Right lobe of liver (tissue), 6 donors: ENCODE data around the gene HTR3B. TPM values are rescaled to one million over a fixed set of nuclear protein-coding genes. Genes with fewer than 3 reads are reported as not detected.

ENCODE experiments used
- ATAC-seq, 4 donors: fragments of 200-7000 bp; cut with Tn5 transposase; one replicate each; pipeline ENCODE4 v1.9.1; 2020; ENCODE audit warnings: mild to moderate bottlenecking in 4 of 4, moderate library complexity in 4 of 4
- DNase-seq, 3 donors: peaks; one replicate each; pipeline ENCODE4 v3.0.0-alpha.2; 2020
- H3K27ac ChIP-seq, 3 donors: fragments of 200-600 bp; one replicate each; pipeline ENCODE4 v1.8.0; 2022
- H3K27me3 ChIP-seq, 2 donors: fragments of 200-600 bp; one replicate each; pipeline ENCODE4 v1.8.0; 2022
- H3K36me3 ChIP-seq, 4 donors: fragments of 200-600 bp; sonication (generic) in 1 of 4; one replicate each; pipeline versions ENCODE4 v1.5.1 to v1.8.0; 2017 to 2022; ENCODE audit warnings: control low read depth in 1 of 4
- H3K4me1 ChIP-seq, 4 donors: fragments of 200-600 bp; sonication (generic) in 1 of 4; one replicate each; pipeline versions ENCODE4 v1.5.1 to v1.8.0; 2017 to 2022; ENCODE audit warnings: control low read depth in 1 of 4
- H3K4me3 ChIP-seq, 3 donors: fragments of 200-600 bp; one replicate each; pipeline ENCODE4 v1.8.0; 2022
- H3K9me3 ChIP-seq, 4 donors: fragments of 200-600 bp; sonication (generic) in 1 of 4; one replicate each; pipeline versions ENCODE4 v1.5.1 to v1.8.0; 2017 to 2022; ENCODE audit warnings: control low read depth in 1 of 4
- POLR2A ChIP-seq: fragments of 450-650 bp; IDR thresholded peaks from one replicate; pipeline ENCODE4 v1.6.1; 2017; ENCODE audit warnings: antibody characterized with exemption, mild to moderate bottlenecking
- WGBS: methylation state at CpG from one replicate; pipeline ENCODE4 v1.1.6; 2018; ENCODE audit warnings: low coverage, low lambda C conversion rate; ENCODE audit not compliant: insufficient coverage; ENCODE audit errors: missing lambda C conversion rate; 5-methylcytosine and 5-hydroxymethylcytosine counted together
- intact Hi-C, 2 donors: fragments of 100-400 bp; cut with DNase I; formaldehyde crosslinking; loops; one replicate each; pipeline versions ENCODE4 v1.11.2 to v1.14.1; 2022
- total RNA-seq, 6 experiments: library from RNA; depleted of rRNA in 2 of 6; stranded (reverse); fragments of >200 nt in 2 of 6; fragmentation: NEBNext Ultra II Directional in 3 of 6; extraction: Animal tissue kit (Norgen Biotek cat#: 25700) in 3 of 6; gene quantifications; one replicate each; pipeline versions ENCODE4 v1.1.0 to v1.2.4, GENCODE V29; 2016 to 2023
- TF ChIP-seq, protein P1 (sequence below), 4 donors: fragments of 200-600 bp in 3 of 4; fragments of 450-650 bp in 1 of 4; IDR thresholded peaks; one replicate each; pipeline versions ENCODE4 v1.5.1 to v1.8.0; 2016 to 2022; ENCODE audit warnings: antibody characterized with exemption in 4 of 4, mild to moderate bottlenecking in 2 of 4
- donor health status: DM: no; HTN: yes; CAD: no.
- donor health status: DM: no; HTN: no; CAD: no.
- donor health status: DM: no; HTN: no; CAD: no.
- donor health status: DM: no; HTN: yes; CAD: no.
- donor health status: DM: no; HTN: yes; CAD: no.

HTR3B gene
- total RNA-seq, 6 experiments from 2014 or later = not detected

DNA sequence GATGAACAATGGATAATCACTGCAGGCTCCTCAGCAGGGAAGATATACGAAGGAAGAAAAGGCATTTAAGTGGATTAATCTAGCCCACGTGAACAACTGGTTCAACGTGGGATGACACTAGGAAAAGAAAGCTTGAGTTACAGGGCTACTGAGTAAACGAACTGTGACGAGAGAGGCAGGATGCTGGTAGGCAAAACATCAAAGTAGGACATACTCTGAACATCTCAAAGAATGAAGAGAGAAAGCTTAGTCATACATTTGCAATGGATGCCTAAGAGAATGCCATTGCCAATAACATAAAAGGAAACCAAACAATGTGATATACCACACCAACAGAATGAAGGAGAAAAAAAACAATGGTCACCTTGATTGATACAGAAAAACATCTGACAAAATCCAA lies 42.2 kb upstream of the HTR3B start:
- intact Hi-C loops = no loop called here
- ATAC-seq = no peak

DNA sequence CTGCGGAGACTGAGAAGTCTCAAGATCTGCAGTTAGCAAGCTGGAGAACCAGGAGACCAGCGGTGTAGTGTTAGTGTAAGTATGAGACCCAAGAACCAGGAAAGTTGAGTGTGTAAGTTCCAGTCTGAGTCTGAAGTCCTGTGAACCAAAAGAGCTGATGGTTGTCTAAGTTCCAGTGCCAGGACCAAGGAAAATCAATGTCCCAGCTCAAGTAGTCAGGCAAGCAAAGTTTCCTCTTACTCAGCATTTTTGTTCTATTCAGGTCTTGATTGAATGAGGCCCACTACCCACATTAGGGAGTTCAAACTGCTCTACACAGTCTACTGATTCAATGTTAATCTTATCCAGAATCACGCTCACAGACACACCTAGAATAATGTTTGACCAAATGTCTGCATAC lies 40.2 kb upstream of the HTR3B start:
- ATAC-seq = peak in 1 of 4 donors; percentile 56
- no peak for DNase-seq
- H3K4me3 ChIP-seq = no peak overlapping the region
- H3K9me3 ChIP-seq = no peaks in the 10 kb centered on the region
- H3K27me3 ChIP-seq = no peaks in the 10 kb centered on the region
- intact Hi-C loops = no loop called here
- peaks cover 0 to 25% (median 3%) of the 10 kb centered on the region in 4 donors for H3K4me1 ChIP-seq
- no peak for TF ChIP-seq POLR2A
- TF ChIP-seq, protein P1, sequence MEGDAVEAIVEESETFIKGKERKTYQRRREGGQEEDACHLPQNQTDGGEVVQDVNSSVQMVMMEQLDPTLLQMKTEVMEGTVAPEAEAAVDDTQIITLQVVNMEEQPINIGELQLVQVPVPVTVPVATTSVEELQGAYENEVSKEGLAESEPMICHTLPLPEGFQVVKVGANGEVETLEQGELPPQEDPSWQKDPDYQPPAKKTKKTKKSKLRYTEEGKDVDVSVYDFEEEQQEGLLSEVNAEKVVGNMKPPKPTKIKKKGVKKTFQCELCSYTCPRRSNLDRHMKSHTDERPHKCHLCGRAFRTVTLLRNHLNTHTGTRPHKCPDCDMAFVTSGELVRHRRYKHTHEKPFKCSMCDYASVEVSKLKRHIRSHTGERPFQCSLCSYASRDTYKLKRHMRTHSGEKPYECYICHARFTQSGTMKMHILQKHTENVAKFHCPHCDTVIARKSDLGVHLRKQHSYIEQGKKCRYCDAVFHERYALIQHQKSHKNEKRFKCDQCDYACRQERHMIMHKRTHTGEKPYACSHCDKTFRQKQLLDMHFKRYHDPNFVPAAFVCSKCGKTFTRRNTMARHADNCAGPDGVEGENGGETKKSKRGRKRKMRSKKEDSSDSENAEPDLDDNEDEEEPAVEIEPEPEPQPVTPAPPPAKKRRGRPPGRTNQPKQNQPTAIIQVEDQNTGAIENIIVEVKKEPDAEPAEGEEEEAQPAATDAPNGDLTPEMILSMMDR (IDR thresholded peaks at IDR 0.05) = no peak
- 92% methylated on average over 3 of the region's 3 CpGs for WGBS
- no peaks in the 10 kb centered on the region for H3K36me3 ChIP-seq
- no peak overlapping the region for H3K27ac ChIP-seq

More for the DNA sequence above, 42.2 kb upstream of the HTR3B start:
- TF ChIP-seq POLR2A = no peak
- TF ChIP-seq, protein P1 (IDR thresholded peaks at IDR 0.05) = no peak
- no peaks in the 10 kb centered on the region for H3K27me3 ChIP-seq
- no peaks in the 10 kb centered on the region for H3K9me3 ChIP-seq
- WGBS = 63% methylated on average over 5 of the region's 5 CpGs
- no peak overlapping the region for H3K4me3 ChIP-seq
- H3K27ac ChIP-seq = no peak overlapping the region
- H3K4me1 ChIP-seq = peaks cover 0 to 27% (median 3%) of the 10 kb centered on the region in 4 donors
- no peaks in the 10 kb centered on the region for H3K36me3 ChIP-seq
- DNase-seq = no peak

DNA sequence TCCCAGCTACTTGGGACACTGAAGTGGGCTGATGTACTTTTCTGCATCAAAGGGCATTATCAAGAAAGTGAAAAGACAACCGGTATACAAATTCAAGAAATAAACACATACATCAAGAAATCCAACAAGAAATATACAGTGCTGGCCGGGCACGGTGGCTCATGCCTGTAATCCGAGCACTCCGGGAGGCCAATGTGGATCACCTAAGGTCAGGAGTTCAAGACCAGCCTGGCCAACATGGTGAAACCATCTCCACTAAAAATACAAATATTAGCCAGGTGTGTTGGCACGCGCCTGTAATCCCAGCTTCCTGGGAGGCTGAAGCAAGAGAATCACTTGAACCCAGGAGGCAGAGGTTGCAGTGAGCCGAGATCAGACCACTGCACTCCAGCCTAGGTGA lies 38.7 kb upstream of the HTR3B start:
- Histone ChIP-seq H3K4me1 (peaks cover 0 to 11% (median 3%) of the 10 kb centered on the region in 4 donors), H3K27ac (no peak overlapping the region), H3K36me3 (no peaks in the 10 kb centered on the region), H3K4me3 (no peak overlapping the region), H3K9me3 (no peaks in the 10 kb centered on the region), H3K27me3 (no peaks in the 10 kb centered on the region)
- DNase-seq (no peak), ATAC-seq (no peak)
- WGBS = 42% methylated on average over 5 of the region's 8 CpGs
- intact Hi-C loops = no loop called here
- TF ChIP-seq, protein P1 (IDR thresholded peaks at IDR 0.05) = no peak
- no peak for TF ChIP-seq POLR2A

DNA sequence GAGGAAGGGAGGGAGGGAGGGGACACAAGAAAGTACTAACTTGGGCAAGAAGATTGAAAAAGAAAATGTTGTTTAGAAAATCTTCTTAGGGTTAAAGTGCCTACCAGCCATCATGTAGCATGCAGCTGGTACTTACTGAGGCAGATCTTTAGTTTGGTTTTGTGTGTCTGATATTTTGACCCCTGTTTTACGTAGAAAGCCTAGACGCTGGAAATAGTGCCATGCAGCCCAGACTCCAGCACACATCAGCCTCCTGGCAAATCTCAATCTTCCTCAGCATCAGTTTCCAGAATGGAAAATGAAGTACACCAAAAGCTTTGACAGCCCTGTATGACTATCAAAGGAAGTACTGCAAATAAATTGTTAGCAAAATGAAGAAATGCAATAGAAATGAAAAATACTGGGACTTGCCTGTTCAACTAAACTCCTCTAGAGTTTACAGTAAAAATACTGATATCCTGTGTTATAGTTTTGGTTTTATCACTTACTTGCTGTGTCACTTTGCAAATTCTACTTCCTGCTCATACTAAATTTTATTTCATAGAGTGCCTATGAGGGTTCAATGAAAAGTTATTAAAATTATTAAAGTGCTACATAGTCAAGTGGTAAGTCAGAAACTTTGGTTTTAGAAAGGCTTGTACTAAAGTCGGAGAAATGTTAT lies 36.6 kb upstream of the HTR3B start:
- no peak for DNase-seq
- TF ChIP-seq, protein P1 (IDR thresholded peaks at IDR 0.05) = no peak
- TF ChIP-seq POLR2A = no peak
- Histone ChIP-seq H3K4me3 (no peak overlapping the region), H3K27ac (no peak overlapping the region), H3K9me3 (no peaks in the 10 kb centered on the region), H3K4me1 (peaks cover 0 to 11% (median 3%) of the 10 kb centered on the region in 4 donors), H3K36me3 (no peaks in the 10 kb centered on the region), H3K27me3 (no peaks in the 10 kb centered on the region)
- 65% methylated on average over 3 of the region's 3 CpGs for WGBS
- ATAC-seq = no peak
- intact Hi-C loops = no loop called here
